ENCODE data around the gene DCPS.
"Not testable (repeated sequence)": the region's sequence is repeated elsewhere in the genome, so short reads cannot be mapped to it uniquely, and the experiment has no call there.

DCPS gene, protein sequence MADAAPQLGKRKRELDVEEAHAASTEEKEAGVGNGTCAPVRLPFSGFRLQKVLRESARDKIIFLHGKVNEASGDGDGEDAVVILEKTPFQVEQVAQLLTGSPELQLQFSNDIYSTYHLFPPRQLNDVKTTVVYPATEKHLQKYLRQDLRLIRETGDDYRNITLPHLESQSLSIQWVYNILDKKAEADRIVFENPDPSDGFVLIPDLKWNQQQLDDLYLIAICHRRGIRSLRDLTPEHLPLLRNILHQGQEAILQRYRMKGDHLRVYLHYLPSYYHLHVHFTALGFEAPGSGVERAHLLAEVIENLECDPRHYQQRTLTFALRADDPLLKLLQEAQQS

DNA sequence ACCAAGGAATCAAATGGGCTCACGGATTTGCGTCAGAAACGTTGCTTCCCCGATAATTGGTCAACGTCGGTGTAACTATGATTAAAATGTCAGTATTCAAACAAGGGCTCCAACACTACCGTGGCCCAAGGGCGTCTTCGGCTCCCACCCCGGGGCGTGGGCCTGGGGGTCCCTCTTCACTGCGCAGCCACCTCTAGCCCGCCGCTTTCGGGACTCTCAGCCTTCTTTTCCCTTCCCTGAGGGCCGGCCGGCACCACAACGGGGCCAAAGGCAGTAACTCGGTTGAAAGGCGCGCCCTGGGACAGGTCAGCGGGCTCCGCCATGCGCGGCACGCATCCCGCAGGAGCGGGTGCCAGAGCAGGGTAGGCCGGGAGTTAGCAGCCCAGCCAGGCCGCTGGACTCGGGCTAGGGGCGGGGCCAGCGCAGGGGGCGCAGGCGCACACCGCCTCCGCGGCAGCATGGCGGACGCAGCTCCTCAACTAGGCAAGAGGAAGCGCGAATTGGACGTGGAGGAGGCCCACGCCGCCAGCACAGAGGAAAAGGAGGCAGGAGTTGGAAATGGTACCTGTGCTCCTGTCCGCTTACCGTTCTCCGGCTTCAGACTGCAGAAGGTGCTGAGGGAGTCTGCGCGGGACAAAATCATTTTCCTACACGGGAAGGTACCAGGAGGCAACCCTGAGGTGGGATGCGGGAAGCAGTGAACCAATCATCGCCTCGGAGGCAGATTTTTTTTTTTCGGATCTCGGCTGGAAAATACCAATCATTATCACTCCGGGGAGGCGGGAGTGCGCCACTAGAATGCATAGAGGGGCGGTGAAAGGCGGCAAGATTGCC, at the start of gene DCPS:
DCPS (plus strand) TSS at position 438 of the 834 bp plus-strand sequence; CDS start at position 459, 21 bp downstream.
- DNase-seq: peak; percentile 94

- DNase-seq: no peak
Measured at GRCh38 chr11:126254819-126255218, 49.0 kb upstream of the DCPS start.

DNA sequence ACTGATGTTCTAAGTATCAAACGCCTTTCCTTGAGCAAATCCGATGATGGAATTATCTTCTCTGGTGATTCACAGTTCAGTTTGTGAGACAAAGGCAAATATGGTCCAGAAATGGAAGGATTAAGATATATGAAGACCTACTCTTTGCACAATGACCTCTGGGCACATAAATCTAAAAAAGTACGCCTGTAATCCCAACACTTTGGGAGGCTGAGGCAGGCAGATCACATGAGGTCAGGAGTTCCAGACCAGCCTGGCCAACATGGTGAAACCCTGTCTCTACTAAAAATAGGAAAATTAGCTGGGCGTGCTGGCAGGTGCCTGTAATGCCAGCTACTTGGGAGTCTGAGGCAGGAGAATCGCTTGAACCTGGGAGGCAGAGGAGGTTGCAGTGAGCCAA, 48.4 kb upstream of the DCPS start:
- DNase-seq: not testable (repeated sequence)

DNA sequence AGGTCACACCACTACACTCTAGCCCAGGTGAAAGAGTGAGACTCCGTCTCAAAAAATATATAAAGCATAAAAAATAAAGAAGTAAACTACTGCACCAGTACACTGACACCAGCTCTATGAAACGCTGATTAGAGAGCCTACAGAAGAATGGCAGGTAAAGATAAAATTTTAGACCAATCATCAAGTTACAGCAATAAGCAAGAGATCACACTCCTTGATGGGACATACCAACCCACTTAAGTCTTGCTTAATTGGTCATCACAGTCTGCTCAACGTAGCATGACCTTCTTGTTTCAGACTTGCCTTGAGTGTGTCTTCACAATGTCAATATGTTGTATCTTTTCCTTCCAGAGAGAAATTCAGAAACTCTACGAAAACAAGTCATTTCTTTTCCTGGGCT, 47.6 kb upstream of the DCPS start:
- no peak for DNase-seq

- DNase-seq: no peak
Measured at GRCh38 chr11:126257144-126257543, 46.7 kb upstream of the DCPS start.

DNA sequence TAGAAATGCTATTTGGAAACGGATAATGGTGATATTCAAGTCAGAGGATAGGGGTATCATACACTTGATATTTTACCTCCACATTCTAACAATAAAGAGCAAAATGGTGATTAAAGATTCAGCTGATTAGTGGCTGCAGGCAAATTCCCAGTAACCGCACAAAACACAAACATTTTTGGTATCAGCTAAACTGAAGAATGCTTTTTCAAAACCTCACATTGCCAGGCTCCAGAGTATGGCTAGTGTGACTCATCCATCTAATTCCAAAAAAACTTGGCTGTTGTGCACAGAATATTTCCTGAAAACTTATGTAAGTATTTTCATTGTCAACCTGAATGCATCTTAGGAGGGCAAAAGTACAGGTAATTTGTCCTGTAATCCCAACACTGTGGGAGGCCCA, 46.1 kb upstream of the DCPS start:
- DNase-seq: no peak

DNA sequence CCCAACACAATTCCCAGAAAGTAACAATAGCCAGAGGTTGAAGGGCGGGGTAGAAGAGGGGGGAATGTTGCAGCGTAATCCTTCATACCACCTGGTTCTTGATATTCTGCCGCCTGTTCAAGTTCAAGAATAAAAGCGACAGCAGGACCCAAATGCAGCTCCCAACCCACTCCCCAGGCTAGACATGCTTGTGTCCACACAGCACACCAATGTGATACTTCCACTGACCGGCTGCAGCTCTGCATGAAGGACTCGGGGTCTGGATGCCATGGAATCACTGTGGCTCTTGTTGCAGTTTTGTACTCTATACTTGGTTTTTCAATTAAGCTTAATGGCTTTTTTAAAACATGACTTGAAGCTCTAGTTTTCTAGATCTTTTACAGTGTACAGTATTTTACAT, 41.6 kb upstream of the DCPS start:
- no peak for DNase-seq

- no peak for DNase-seq
Measured at GRCh38 chr11:126263489-126263888, 40.4 kb upstream of the DCPS start.

GRCh38 chr11:126265811-126266210, 38.0 kb upstream of the DCPS start:
- no peak for DNase-seq

DNA sequence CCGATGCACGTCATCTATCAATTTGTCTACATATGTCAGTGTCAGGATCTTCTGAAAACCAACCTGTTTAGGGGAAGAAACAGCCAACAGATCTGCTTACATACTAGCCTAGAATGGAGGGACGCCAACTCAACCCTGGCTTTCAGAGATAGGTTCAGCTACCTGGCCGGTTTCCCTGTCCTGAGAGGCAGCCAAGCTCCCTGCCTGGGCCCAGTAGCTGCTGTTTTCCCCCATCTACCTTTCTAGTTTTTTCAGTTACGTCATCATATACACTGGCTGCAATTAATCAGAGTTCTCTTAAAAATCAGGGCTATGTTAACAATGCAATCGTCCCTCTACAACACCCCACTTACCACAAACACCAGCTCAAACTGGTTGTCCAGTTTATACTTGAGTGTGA, 36.2 kb upstream of the DCPS start:
- no peak for DNase-seq

GRCh38 chr11:126268361-126268707, 35.5 kb upstream of the DCPS start:
- DNase-seq: peak; percentile 59

- DNase-seq: peak; percentile 99
Measured at GRCh38 chr11:126268708-126269579, 34.9 kb upstream of the DCPS start, which contains the start of the genes FOXRED1 and SRPRA. FOXRED1 (plus strand) TSS chr11:126269154; CDS start chr11:126269207, 53 bp downstream. SRPRA (minus strand) TSS chr11:126268895; CDS start chr11:126268804, 91 bp downstream.

DNA sequence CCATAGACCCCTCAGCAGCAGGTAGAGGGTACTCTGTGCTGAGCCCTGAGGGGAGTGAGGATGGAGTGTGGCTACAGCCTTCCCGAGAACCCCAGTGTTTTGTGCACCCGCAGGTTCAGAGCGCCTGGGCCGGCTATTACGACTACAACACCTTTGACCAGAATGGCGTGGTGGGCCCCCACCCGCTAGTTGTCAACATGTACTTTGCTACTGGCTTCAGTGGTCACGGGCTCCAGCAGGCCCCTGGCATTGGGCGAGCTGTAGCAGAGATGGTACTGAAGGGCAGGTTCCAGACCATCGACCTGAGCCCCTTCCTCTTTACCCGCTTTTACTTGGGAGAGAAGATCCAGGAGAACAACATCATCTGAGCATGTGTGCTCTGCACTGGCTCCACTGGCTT, 26.5 kb upstream of the DCPS start:
- DNase-seq: no peak

- DNase-seq: no peak
Measured at GRCh38 chr11:126277780-126278179, 26.1 kb upstream of the DCPS start.

DNA sequence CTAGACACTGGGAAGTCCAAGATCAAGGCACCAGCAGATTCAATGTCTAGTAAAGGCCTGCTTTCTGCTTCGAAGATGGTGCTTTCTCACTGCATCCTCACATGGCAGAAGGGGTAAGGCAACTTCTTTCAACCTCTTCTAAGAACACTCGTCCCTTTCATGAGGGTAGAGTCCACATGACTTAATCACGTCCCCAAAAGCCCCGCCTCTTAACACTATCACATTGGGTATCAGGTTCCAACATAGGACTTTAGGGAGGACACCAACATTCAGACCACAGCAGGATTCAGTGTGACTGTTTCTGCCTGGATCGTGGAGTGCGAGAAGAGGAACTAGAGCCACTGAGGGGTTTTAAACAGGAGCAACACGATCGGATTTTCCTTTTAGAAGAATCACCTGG, 24.7 kb upstream of the DCPS start:
- no peak for DNase-seq

- DNase-seq: no peak
Measured at GRCh38 chr11:126280595-126280994, 23.3 kb upstream of the DCPS start.

GRCh38 chr11:126281245-126281644, 22.6 kb upstream of the DCPS start:
- peak; percentile 99 for DNase-seq

GRCh38 chr11:126281666-126282175, 22.1 kb upstream of the DCPS start:
- DNase-seq: no peak

DNA sequence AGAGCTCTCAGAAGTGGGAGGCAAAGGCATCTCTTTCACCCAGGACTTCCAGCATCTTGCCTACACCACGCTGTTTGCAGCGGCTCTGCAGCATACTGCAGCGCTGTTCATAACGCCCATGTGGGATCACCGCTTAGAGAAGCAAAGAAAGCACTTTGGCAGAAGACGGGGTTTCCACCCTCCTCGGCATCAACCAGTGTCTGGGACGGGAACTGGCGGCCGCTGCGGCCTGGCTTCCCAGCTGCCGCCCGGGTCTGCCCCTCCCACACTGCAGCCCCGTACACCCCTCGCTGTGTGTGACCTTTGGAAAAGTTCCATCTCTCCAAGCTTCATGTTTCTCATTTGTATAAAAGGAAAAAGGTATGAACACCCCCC, 21.5 kb upstream of the DCPS start:
- DNase-seq: peak; percentile 73

DNA sequence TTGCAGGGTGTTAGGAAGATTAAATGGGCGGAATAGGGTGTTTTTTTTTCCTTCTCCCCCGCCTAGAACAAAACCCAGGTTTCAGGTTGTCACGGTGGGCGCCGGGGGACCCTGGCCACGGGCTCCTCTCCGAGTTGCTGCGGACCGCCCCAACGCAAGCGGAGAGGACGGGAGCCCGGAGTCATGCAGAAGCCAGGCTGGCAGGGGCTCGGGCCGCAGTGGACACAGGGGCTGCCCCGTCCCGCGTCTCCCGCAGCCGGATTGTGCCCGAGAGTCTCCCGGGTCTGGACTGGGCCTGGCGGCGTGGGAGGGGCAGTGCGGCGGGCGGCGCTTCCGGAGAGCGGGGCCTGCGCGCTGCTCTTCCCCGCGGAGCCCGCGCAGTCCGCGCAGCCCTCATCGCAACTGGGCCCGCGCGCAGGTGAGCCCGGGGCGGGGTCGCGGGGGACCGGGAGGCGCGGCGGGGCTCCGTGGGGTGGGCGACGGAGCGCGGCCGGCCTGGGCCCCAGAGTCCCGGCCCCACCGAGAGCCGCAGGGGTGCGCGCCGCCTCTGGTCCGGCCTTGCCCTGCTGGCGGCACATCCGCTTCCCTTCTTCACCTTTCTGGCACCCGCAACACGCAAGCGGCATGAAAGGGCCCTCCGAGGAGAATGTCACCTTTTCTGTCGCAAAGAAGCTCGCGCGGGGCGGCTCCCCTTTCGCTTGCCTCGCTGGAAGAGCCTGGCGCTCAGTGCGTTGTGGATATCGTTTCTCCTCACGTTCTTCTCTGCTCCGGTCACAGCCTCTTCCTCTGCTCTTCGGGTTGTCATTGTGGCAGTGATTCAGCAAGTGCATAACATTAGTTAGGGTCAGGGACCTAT, 20.9 kb upstream of the DCPS start, which contains the start of gene TIRAP:
TIRAP (plus strand) TSS at position 358 of the 856 bp plus-strand sequence. CDS start 7,802 bp downstream, outside the sequence.
- peak; percentile 38 for DNase-seq

DNA sequence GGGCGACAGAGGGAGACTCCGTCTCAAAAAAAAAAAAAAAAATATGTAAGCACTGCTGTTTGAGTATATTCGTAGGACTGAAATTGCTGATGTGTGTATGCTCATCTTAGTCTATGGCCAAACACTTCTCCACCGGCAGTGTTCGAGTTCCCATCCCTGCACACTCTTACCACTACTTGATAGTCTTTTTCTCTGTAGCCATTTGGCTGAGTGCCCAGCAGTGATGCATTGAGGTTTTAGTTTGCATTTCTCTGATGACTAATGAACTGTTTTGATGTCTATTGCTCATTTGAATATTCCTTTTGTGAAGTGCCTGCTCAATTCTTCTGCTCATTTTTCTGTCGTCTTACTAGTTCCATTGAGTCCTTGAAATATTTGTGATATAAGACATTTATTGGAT, 19.0 kb upstream of the DCPS start:
- DNase-seq: peak; percentile 83

DNA sequence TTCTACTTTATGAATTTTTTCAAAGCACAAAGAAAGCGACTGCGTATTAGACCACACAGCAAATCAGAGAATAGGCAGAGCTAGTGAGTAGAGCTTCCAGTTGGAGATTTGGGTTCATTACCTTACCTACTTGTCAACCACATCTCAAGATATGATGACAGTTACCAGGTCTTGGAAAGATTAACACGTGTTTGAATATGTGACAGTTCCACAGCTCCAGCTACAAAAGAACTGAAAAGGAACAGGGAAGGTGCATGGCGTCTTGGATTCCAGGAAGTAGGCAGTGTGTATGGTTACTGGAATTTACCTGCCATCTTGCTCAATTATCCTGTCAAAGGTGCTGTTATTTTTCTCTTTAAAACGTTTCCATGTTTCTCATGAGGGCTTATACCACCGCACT, 15.6 kb upstream of the DCPS start:
- no peak for DNase-seq
